ENCODE measurements around the gene SLC18A2. TPM values are rescaled to one million over a fixed set of nuclear protein-coding genes. Genes with fewer than 3 reads are reported as not detected.

The SLC18A2 gene
- 0.11 TPM in 1 of 2 replicates, not detected in the other for total RNA-seq (2014; rRNA removed; shearing (Covaris generic))
- not detected in 2 replicates for polyA plus RNA-seq (2015; cell fraction: cytosol; rRNA removed)
- 0.04 TPM in 1 of 2 replicates, not detected in the other for polyA plus RNA-seq (2015; cell fraction: nucleus; rRNA removed)

DNA sequence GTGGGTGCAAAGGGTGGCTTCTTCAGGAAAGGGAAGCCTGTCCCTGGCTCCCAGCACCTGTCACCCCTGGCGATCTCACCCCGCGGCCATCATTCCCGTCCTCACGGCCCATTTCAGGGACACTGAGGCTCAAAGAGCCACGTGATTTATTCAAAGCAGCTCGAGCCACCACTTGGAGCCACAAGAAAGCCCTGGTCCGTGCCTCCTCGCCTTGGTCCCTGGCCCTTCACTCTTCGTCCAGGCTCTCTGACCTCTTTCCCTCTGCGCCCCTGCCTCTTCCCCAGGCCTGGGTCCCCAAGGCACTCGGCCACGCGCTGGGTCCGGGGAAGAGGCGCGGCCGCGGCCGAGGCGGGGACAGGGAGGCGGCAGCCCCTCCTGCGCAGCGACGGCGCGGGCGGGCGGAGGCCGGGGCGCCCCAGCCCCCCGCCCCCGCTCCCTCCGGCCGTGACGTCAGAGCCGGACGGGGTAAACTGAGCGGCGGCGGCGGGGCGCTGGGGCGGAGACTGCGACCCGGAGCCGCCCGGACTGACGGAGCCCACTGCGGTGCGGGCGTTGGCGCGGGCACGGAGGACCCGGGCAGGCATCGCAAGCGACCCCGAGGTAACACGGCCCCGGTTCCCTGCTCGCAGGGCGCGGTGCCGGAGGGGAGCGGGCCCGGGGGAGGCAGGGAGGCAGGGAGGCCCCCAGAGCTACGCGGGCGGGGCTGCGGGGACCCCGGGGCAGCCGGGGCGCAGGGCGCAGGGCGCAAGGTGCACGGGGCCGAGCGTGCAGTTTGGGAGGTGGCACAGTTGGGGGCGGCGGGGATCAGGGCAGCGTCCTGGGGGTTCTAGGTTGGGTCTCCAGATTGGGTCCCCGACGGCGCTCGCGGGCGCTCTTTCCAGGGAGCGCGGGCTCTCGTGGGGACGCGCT is at the start of gene SLC18A2:
Gene SLC18A2 (plus strand): TSS at position 494 of the 909 bp plus-strand sequence. CDS start 580 bp downstream, outside the sequence.
- no peak for DNase-seq (ENCODE audit: low read depth, low spot score)
- in situ Hi-C loops (cut with HindIII; ENCODE audit: low pct_unique_long_range_greater_than_20kb, low sequenced_read_pairs) = no loop called here

DNA sequence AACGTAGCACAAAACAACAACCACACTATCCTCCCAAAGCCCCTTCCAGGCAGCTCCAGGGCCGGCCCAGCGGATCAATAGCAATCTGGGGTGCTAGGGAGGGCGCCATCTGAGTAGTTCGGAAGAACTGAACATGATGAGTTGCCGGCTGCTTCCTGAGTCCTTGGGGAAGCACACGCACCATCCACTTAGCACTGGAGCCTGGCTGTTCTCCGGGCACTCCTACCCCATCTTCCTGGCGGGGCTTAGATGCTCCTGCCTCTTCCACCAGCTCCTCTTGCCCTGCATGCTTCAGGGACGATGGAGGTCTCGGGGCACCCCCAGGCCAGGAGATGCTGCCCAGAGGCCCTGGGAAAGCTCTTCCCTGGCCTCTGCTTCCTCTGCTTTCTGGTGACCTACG is 43.7 kb upstream of the SLC18A2 start, which contains the start of gene KCNK18:
Gene KCNK18 (plus strand): TSS at position 301 of the 400 bp plus-strand sequence. CDS start 0 bp downstream, at position 301.
- in situ Hi-C loops (cut with HindIII; ENCODE audit: low pct_unique_long_range_greater_than_20kb, low sequenced_read_pairs) = loop anchor here (25.0 kb wide), 1 partner anchor 510 kb away; no protein-coding TSS in a partner anchor
- no peak for DNase-seq (ENCODE audit: low read depth, low spot score)

DNA sequence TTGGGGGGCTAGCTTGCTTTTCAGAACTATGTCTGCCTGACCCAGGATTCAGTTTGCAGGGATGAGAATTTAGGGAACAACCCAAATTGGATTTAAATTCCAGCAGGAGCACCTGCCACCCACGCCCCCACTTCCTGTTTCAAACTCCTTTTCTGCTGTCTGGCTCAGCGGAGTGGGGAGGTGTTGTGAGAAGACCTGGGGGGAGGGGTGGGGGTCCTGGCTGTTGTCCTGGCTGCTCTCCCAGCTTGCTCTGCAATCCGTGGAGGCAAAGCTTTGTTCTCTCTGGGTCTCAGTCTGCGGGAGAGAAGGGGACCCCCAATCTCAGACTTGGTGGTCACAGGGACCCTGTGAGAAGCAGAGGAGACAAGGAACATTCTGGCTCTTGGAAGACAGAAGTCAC is 42.8 kb upstream of the SLC18A2 start:
- in situ Hi-C loops (cut with HindIII; ENCODE audit: low pct_unique_long_range_greater_than_20kb, low sequenced_read_pairs) = loop anchor here (25.0 kb wide), 1 partner anchor 511 kb away; no protein-coding TSS in a partner anchor

DNA sequence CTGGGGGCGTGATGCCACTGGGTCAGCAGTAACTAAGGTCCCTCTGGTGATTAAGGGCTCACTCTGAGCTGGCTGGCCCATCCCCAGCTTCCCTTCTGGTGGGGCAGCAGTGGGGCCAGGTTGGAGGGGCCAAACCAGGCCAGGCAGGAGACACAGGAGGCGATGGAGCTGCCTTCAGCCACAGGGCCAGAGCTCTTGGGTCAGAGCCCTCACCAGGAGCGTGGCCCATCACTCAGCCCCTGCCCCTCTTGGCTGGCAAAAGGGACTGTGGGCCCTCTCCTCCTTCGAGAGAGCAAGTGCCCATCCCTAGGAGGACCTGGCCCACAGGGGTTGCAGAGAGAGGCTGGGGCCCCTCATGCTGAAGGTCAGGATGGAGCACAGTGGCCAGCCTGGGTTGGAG is 39.1 kb upstream of the SLC18A2 start:
- no peak for DNase-seq (ENCODE audit: low read depth, low spot score)
- in situ Hi-C loops (cut with HindIII; ENCODE audit: low pct_unique_long_range_greater_than_20kb, low sequenced_read_pairs) = no loop called here

More for the DNA sequence above, 42.8 kb upstream of the SLC18A2 start:
- DNase-seq (ENCODE audit: low read depth, low spot score) = no peak

DNA sequence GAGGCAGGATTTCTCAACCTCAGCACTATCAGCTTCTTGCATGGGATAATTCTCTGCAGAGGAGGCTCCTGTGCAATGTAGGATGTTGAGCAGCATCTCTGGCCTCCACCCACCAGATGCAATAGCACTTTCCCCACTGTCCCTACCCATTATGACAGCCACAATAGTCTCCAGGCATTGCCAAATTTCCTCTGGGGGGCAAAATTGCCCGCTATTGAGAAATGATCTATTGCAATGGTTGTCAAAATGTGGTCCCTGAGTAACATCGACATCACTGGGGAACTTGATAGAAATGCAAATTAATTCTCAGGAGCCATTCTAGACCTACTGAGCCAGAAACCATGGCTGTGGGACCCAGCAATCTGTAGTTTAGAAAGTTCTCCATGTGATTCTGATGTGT is 36.6 kb upstream of the SLC18A2 start:
- no peak for DNase-seq (ENCODE audit: low read depth, low spot score)
- in situ Hi-C loops (cut with HindIII; ENCODE audit: low pct_unique_long_range_greater_than_20kb, low sequenced_read_pairs) = no loop called here

DNA sequence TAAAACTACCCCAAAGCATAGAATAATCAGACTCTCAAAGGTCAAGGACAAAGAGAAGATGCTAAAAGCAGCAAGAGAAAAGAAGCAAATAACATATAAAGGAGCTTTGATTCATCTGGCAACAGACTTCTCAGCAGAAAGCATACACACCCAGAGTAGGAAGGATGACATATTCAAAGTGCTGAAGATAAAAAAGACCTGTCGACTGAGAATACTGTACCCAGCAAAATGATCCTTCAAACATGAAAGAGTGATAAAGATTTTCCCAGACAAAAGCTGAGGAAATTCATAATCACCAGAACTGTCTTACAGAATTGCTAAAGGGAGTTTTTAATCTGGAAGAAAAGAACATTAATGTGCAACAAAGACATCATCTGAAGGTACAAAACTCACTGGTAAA is 28.7 kb upstream of the SLC18A2 start:
- in situ Hi-C loops (cut with HindIII; ENCODE audit: low pct_unique_long_range_greater_than_20kb, low sequenced_read_pairs) = no loop called here
- no peak for DNase-seq (ENCODE audit: low read depth, low spot score)

DNA sequence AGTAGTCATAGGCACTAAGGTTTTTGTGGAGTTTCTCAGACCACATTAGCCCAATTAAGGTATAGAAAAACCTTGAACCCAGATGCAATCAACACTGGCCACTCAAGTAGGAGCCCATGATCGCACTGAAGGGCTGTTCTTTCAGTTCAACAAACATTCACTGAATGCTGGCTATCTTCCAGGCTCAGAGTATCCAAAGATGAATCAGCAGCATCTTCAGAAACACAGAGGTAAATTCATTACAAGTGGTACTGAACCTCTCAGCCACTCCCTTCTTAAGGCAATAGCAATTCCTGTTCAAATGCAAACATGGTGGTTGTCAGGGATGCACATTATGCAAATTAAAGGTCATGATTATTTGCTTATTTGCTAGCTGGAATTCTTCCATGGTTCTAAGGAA is 26.5 kb upstream of the SLC18A2 start:
- in situ Hi-C loops (cut with HindIII; ENCODE audit: low pct_unique_long_range_greater_than_20kb, low sequenced_read_pairs) = no loop called here
- DNase-seq (ENCODE audit: low read depth, low spot score) = no peak

DNA sequence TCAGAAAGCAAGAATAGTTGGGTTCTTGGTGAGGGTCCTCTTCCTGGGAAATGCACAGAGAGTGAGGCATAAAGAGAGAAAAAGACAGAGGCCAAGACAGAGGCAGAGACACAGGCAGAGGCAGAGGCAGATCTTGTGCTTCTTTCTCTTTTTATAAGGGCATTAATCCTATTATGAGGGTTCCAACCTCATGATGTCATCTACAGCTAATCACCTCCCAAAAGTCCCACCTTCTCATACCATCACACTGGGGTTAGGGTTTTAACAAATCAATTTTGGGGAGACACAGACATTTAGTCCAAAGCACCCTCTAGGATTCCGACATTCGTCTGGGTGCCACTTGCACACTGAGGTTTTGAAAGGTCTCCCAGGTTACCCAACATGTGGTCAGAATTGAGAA is 25.8 kb upstream of the SLC18A2 start:
- in situ Hi-C loops (cut with HindIII; ENCODE audit: low pct_unique_long_range_greater_than_20kb, low sequenced_read_pairs) = no loop called here
- no peak for DNase-seq (ENCODE audit: low read depth, low spot score)

DNA sequence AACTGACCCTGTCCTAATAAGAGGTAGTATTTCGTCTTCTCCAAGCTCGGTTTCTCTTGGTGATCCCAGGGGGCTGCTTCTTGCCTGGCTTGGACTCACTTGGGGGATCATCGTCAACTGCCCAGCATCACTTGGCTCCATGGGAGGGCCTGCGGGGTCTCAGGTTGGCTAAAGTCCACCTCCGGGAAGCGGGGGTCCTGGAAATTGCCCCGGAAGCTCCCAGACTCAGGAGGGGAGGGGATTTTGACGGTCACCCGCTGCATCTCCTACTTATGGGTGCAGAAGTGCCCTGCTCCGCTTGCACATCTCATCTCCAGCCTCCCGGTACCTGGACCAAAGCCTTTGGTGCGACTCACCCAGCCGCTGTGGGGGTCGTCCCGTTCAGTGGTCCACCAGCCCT is 24.9 kb upstream of the SLC18A2 start:
- no peak for DNase-seq (ENCODE audit: low read depth, low spot score)
- in situ Hi-C loops (cut with HindIII; ENCODE audit: low pct_unique_long_range_greater_than_20kb, low sequenced_read_pairs) = no loop called here

DNA sequence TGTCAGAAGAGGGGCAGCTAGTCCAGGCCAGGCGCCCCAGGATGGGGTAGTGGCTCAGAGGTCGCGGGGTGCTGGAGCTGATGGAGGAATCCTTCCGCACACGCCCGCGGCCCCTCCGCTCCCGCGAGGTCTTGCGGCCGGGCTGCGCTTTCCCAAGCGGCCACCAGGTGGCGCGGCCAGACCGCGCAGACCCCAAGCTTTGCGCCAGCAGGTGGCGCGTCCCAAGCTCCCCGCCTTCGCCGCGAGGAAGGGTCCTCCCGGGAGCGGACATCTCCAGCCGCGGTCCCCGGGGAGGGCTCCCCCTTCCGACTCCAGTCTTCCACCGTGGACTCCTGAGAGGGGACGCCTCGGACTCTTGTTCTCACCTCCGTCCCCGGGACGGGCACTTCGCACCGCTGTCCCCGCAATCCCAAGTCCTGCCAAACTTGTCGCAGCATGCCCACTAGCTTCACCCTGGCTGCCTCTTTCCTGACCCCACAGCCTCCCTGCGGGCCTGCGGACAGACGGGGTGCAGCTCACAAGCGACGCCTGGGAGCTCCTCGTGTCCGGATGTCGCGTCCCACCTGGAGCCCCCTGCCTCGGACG is 24.2 kb upstream of the SLC18A2 start:
- DNase-seq (ENCODE audit: low read depth, low spot score) = peak; percentile 49
- in situ Hi-C loops (cut with HindIII; ENCODE audit: low pct_unique_long_range_greater_than_20kb, low sequenced_read_pairs) = no loop called here

DNA sequence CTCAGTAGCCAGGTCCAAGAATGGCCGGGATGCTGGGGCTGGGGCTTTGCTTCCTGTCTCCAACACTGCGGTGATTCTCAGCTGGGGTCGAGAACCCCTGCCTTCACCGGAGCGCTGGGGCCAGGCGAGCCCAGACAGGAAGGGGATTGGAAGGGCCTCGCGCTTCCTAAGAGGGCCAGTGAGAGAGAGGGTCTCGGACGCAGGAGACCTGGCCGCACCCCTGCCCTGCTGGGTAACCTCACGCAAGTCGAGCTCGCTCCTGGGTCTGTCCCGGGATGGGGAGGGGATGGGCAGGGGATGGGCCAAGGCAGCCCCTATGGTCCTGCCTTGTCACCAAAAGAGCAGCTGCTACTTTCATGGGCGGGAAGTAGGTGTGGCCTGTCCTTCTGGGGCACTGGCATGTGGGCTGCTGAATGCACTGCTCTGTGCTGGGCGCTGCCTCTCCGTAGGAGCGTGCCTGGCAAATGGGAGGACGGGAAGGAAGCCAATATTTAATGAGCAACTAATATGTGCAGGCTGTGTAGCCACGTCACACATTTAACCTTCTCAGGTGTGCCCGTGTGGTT is 23.6 kb upstream of the SLC18A2 start:
- peak; percentile 24 for DNase-seq (ENCODE audit: low read depth, low spot score)
- in situ Hi-C loops (cut with HindIII; ENCODE audit: low pct_unique_long_range_greater_than_20kb, low sequenced_read_pairs) = no loop called here

DNA sequence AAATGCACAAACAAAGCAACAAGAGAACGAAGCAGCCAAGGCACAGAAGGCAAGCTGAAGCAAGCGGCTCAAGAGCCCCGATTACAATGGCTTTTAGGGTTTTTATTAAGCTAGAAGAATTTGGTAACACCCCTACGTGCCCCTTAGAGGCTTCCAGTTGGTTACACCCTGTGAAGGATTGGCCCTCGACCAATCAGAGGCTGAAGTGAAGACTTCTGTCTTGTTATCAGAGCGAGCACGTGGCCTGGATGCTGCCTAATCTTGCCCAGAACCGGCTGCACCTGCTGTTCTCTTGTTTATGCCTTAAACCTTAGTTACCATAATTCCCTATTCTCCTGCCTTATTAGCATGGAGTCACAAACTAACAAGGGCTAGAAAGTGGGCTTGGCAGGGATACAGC is 22.3 kb upstream of the SLC18A2 start:
- in situ Hi-C loops (cut with HindIII; ENCODE audit: low pct_unique_long_range_greater_than_20kb, low sequenced_read_pairs) = no loop called here
- no peak for DNase-seq (ENCODE audit: low read depth, low spot score)

DNA sequence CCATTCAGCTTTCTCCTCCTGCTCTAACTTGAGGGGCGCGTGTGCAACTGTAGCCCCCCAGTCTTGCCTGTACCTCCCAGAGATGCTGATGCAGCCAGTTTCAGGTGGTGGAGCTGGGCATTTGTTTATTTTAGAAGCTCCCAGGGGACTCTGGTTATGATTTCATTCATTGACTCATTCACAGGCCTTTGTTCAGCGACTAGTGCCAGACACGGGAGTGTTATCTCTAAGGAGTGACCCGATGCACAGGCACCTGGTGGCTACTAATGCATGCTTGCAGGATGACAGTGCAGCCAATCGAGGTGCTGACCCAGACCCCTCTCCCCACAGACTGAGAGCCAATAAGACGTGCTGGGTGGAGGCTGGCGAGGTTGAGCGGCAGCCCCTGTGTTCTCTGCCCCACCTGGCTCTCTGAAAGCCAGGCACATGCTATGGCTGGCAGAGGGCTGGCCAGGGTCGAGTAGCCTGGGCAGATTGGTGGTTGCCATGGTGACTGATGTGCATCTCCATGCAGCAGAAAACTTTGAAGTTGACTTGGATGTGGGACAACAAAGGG is 19.7 kb upstream of the SLC18A2 start:
- in situ Hi-C loops (cut with HindIII; ENCODE audit: low pct_unique_long_range_greater_than_20kb, low sequenced_read_pairs) = no loop called here
- no peak for DNase-seq (ENCODE audit: low read depth, low spot score)

DNA sequence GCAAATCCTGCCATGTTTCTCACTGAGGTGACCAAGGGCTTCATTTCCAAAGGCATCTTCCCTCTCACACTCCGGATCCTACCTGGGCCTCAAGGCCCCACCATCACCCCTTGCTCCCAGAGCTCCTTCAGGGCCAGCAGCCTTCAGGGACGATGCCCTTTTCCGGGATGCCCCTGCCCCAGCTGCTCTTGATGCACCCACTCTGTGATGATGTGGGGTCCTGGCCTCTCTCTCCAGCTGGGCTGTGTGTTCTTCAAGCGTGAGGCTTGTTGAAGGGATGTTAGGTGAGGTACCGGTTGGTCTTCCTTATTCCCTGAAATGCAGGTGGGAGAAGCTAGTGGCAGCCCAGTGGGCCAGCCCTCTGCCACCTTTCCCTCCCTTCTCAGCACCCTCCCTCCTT is 18.4 kb upstream of the SLC18A2 start:
- DNase-seq (ENCODE audit: low read depth, low spot score) = no peak
- in situ Hi-C loops (cut with HindIII; ENCODE audit: low pct_unique_long_range_greater_than_20kb, low sequenced_read_pairs) = no loop called here

DNA sequence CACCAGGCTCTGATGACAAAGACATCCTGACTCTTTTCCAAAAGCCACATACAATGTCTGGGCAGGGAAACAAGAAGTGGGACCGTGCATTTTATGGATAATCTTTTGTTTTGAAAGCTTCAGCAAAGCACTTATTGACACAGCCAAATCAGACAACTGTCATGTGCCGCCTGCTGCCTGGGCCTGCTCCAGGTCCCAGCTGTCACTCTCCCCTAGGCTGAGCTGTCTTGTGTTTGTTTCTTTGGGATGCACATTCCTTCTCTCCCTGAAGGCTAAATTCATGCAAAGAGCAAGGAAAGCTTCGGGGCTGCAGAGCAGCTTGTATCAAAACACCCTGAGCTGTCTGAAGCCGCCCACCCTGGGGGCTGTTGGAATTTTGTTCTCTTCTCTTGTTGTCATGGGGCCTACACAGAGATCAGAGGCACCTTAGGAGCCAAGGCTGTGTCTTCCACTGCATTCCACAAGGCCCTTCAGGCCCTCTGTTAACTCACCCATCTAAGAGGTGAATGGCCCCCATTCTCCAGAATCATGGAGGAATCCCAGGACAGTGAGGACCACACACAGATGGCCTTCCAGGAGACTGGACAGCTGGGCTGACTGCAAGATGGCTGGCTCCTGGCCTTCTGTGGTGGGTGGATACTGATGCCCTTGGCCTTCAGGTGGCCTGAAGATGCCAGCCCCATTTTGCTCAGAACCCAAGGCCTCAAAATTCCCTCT is 17.8 kb upstream of the SLC18A2 start:
- no peak for DNase-seq (ENCODE audit: low read depth, low spot score)
- in situ Hi-C loops (cut with HindIII; ENCODE audit: low pct_unique_long_range_greater_than_20kb, low sequenced_read_pairs) = no loop called here

DNA sequence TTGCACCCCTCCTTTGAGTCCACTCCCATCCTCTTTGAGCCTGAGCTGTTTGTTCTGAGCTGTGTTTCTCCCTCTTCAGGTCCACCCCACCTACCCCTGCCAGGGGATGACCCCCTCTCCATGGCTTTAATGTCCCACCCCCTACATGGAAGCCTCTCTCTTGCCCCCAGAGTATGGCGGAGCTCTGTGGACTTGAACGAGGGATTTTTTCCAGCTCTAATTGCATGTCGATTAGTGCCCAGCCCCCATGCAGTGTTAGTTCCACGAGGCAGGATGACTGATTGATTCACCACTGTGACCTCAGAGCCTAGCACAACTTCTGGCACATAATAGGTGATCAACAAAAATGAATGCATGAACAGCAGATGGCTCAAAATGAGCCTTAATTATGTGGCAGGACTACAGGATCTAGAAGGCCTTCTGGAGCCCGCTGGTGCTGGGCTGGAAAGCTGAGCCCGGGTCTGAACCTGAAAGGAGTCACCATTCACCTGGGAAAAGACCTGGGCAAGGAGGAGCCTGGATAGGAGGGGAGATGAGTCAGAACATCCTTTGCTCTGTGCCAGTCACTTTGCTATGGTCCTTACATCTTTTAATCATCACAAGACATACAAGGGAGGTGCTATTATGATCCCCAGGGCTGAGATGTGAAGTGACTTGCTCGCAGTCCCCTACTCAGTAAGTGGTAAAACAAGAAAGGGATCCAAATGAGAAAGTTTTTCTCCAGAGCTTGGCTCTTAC is 17.1 kb upstream of the SLC18A2 start:
- in situ Hi-C loops (cut with HindIII; ENCODE audit: low pct_unique_long_range_greater_than_20kb, low sequenced_read_pairs) = no loop called here

DNA sequence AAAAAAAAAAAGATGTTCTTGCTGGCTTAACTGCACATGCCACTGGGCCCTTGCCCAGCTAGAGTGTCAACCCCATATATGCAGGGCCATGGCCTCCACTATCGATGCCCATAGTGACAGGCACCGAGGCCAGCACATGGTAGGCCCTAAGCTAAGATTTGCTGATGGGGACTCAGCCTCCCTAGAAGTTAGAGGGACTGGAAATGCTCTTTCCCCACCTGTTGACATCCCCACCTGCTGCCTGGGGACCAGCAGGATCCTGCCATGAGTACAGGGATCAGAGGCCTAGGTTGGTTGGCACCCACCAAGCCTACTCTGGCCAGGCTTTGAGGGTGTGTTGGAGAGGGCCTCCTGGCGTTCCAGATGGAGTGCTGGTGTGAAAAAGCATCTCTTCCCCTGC is 16.0 kb upstream of the SLC18A2 start:
- no peak for DNase-seq (ENCODE audit: low read depth, low spot score)
- in situ Hi-C loops (cut with HindIII; ENCODE audit: low pct_unique_long_range_greater_than_20kb, low sequenced_read_pairs) = no loop called here

More for the DNA sequence above, 17.1 kb upstream of the SLC18A2 start:
- DNase-seq (ENCODE audit: low read depth, low spot score) = no peak

Measured in SK-MEL-5 (cell line).